Erythroblast (primary cell): ENCODE results near the gene MAPK10.
"Not testable (repeated sequence)": the region's sequence is repeated elsewhere in the genome, so short reads cannot be mapped to it uniquely, and the experiment has no call there.

Experiments
- DNase-seq, 2 experiments: peaks; one replicate each; lab custom pipeline; 2025; lab: John Stamatoyannopoulos, UW
- GATA1 ChIP-seq: IDR thresholded peaks from 2 replicates; pipeline ENCODE4 v1.6.1; 2011; ENCODE audit warnings: low read depth, mild to moderate bottlenecking, control low read depth, low read length, moderate library complexity
- POLR2A ChIP-seq: IDR thresholded peaks from 2 replicates; pipeline ENCODE4 v1.6.1; 2011; ENCODE audit warnings: mild to moderate bottlenecking, low read length

Gene MAPK10

DNA sequence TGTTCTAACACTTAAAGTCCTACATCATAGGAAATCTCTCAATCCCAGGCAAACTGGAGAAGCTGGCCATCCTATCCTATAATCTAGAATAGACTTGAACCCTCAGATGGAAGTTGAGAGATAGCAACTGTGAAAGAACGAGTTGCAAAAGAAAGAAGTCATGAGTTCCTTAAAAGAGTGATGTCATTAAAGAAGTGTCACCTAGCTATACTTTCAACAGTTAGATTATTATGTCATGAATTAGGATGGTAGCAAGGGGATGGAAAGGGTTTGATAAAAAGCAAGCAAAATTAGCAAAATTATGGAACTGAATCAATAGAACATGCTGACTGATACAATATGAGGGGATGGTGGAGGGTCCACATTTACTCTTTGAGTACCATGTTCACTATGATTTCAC is 7.1 kb upstream of the MAPK10 start:
- no peak for TF ChIP-seq POLR2A
- no peak for DNase-seq

- DNase-seq: no peak
- TF ChIP-seq GATA1 (no peak), POLR2A (no peak)
Measured at GRCh38 chr4:86362510-86362909, 2.7 kb upstream of the MAPK10 start.

DNA sequence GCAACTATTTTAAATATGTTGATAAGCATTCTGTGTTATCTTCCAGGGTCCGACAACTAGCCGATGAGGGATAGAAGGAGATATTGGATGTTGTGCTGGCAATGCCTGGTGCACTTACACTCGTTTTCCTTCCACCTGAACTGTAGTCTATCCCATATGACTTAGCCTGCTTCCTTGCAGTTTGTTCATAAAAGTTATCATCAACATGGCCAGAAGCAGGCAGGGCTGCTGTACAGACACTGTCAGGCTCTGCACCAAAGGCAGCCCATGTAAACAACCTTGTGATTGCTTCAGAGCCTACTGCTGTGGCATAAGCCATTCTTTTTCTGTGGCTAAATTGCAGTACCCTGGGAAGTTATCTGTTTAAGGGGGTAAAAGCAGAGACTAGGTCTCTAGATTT is 1.6 kb downstream of the MAPK10 start:
- TF ChIP-seq GATA1 (no peak), POLR2A (no peak)
- no peak for DNase-seq

- no peak for DNase-seq
- TF ChIP-seq GATA1 (no peak), POLR2A (no peak)
Measured at GRCh38 chr4:86357608-86358007, 2.2 kb downstream of the MAPK10 start.

GRCh38 chr4:86356425-86357210 is 3.2 kb downstream of the MAPK10 start:
- DNase-seq: no peak
- TF ChIP-seq GATA1 (no peak), POLR2A (no peak)

GRCh38 chr4:86354390-86354789 is 5.5 kb downstream of the MAPK10 start:
- TF ChIP-seq POLR2A (no peak), GATA1 (no peak)
- no peak for DNase-seq

- TF ChIP-seq POLR2A (no peak), GATA1 (no peak)
Measured at GRCh38 chr4:86346320-86346719, 13.5 kb downstream of the MAPK10 start.

DNA sequence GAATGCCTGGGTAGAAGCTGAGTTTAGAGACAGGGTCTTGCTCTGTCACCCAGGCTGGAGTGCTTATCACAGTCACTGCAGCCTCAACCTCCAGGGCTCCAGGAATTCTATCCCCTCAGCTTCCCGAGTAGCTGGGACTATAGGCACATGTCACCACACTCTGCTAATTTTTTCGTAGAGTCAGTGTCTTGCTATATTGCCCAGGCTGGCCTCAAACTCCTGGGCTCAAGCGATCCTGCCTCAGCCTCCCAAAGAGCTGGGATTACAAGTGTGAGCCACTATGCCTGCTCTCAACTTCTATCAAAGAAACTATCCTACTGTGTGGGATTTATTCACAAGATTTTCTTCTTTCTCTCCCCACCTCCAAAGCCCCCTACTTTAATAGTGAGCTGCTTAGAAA is 15.7 kb downstream of the MAPK10 start:
- TF ChIP-seq POLR2A (no peak), GATA1 (no peak)
- DNase-seq: no peak

More at GRCh38 chr4:86346320-86346719, 13.5 kb downstream of the MAPK10 start:
- DNase-seq: no peak

DNA sequence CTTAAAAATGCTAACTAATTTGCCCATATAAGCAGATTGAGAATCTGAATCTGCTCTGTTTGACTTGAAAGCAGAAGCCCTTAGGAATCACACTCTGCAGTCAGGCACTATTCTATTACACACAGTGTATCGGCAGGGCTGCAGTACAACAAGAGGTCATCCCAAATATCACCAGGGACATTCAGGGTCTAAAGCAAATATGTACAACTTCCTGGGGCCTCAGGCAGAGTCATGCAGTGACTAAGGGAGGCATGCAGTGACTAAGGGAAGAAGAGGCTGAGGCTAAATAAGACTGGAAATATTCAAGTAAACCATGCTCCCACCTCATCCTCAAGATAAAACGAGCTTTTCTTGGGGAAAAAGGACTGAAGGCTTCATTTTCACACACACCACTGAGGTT is 20.9 kb downstream of the MAPK10 start:
- no peak for TF ChIP-seq GATA1
- TF ChIP-seq POLR2A: no peak
- DNase-seq: no peak

- TF ChIP-seq GATA1 (no peak), POLR2A (no peak)
- no peak for DNase-seq
Measured at GRCh38 chr4:86338521-86338920, 21.3 kb downstream of the MAPK10 start.

DNA sequence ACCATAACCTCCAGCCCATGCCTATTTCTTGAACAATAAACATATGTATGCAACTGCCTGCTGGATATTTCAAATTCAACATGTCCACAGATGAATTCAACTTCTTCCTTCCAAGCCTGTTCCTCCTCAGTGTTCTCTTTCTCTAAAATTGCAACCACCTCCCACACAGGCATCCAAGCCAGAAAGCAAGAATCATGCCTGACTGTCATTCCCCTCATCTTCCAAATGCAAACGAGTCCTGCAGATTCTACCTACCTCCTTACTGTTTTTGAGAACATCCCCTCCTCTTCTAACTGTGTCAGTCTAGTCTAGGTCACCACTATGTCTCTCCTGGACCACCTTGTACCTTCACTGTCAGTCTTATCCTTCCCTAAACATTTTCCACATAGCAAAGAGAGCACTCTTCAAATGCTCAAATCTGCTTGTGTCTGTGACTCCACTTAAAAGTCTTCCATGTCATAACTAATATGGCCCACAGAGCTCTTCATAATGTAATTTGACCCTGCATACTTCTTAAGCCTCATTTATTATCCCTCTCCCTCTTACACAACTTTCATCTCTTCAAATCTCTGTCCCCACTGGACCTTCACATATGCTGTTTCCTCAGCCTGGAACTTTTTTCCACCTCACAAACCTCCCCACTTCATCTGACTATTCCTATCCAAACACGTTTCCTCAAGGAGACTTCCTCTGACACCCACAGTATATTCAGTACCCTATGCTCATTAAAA is 25.7 kb downstream of the MAPK10 start:
- no peak for DNase-seq
- TF ChIP-seq GATA1 (no peak), POLR2A (no peak)

DNA sequence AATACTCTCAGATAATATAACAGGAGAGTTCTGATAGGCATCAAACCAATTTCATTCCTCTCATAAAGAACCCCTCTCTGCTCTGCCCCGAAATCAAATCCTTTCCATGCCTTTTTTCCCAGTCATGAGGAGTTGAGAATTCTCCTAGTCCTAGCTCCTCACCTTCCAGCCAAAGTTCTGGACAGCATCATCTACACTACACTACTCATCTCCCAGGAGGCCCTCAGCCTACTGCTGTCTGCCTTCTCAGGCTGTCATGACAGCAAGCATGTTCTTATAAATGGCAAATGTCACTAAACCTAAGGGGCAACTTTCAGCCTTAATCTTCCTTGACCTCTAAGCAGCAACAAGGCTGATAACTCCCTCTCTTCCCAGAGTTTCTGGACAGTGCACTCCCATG is 26.6 kb downstream of the MAPK10 start:
- TF ChIP-seq GATA1 (no peak), POLR2A (no peak)
- DNase-seq: no peak

DNA sequence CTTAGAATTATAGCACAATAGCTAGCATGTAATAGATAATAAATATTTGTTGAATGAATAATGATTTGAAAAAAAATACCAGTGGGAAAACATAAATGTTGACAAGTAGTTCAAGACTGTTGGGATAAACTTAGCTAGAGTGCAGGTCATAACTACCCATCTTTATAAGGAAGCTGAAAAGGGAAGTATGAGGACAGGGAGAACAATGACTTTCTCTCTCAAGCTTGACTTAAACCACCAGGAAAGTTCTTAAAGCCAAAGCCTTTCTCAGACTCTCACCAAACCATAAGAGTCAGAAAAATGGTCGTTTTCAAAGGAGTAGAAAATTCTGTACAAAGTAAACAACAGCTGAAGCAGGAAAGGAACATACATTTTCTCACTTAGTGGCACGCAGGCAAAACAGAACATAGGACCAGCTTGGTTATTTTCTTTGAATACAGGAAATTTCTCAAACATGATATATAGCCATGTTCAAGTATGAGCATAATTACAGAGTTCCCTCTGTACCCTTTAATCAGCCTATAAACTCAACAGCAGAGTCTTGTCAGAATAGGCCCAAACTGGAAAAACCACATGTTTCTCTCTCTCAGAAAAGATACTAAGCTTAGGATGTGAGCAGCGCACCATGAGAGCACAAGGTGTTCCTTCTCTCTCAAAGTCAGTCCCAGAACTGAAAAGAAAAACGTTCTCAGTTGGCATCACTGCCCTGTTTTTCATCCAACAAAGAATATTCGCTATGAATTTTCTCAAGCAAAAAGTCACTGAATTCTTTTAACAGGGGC is 28.7 kb downstream of the MAPK10 start:
- no peak for TF ChIP-seq GATA1
- TF ChIP-seq POLR2A: no peak
- DNase-seq: no peak

DNA sequence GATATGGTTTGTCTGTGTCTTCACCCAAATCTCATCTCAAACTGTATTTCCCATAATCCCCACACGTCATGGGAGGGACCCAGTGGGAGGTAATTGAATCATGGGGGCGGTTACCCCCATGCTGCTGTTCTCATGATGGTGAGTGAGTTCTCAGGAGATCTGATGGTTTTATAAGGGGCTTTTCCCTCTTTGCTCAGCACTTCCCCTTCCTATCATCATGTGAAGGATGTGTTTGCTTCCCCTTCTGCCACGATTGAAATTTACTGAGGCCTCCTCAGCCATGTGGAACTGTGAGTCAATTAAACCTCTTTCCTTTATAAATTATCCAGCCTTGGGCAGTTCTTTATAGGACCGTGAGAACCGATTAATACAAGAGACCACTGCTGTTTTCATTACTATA is 29.4 kb downstream of the MAPK10 start:
- not testable (repeated sequence) for DNase-seq

DNA sequence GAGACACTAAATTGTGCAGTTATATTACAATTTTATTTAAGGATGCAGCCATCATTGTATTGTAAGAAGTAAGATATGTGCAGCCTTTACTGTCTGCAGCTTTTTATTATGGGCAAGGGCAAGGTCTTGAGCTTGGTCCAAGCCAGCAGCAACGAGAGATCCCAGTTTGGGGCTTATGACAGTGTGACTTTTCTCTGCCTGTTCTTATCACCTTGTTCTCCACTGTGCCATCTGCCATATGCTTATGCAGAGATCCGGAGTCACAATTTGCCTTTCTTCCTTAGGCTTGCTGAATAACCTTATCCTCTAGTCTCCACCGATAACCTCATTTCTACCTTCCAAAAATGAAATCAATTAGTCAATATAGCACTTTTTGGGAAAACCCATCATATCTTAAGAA is 30.4 kb downstream of the MAPK10 start:
- TF ChIP-seq POLR2A: no peak
- no peak for TF ChIP-seq GATA1
- no peak for DNase-seq

DNA sequence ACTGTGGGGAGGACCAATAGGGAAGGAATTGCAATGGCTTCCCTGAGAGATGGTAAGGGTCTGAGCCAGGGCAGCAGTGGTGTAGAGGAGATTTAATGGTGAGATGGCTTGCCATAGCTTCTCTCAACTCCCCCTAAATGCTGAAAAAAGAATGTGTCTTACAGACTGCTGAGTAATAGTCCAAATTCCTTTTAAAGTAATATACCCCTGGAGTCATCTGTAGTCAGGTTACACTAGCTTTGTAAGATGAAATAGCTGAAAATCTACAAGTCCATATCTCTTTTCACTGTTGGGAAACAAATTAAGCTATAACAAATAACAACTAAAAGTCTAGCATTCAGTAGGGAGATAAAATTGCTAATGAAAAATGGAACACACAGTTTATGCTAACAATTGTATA is 33.5 kb downstream of the MAPK10 start:
- TF ChIP-seq POLR2A (no peak), GATA1 (no peak)
- no peak for DNase-seq
